Neural cell (in vitro differentiated cells): ENCODE measurements around the gene ZIC1. TPM values are rescaled to one million over a fixed set of nuclear protein-coding genes. Genes with fewer than 3 reads are reported as not detected.

ENCODE experiments used
- H2AFZ ChIP-seq: fragments of 200-600, 300-800 bp; sonication (generic), shearing (Covaris generic); 2 replicates; pipeline ENCODE4 v1.6.0; 2014; ENCODE audit warnings: low read depth, mild to moderate bottlenecking, antibody characterized with exemption, low read length, moderate library complexity
- H3F3A ChIP-seq: fragments of 200-600 bp; shearing (Covaris generic); 2 replicates; pipeline ENCODE4 v1.6.1; 2016; ENCODE audit warnings: mild to moderate bottlenecking, moderate library complexity, mixed read lengths, antibody characterized with exemption, low read length; ENCODE audit not compliant: insufficient read depth, poor library complexity, severe bottlenecking
- H3K27ac ChIP-seq: fragments of 200-600, 300-800 bp; sonication (generic), shearing (Covaris generic); 2 replicates; pipeline ENCODE4 v1.5.1; 2014; ENCODE audit warnings: mild to moderate bottlenecking, low read length, moderate library complexity
- H3K27me3 ChIP-seq: fragments of 300-800, 200-600 bp; sonication (generic), shearing (Covaris generic); 2 replicates; pipeline ENCODE4 v1.6.0; 2014; ENCODE audit warnings: mild to moderate bottlenecking, low read depth, low read length, moderate library complexity; ENCODE audit not compliant: insufficient read depth
- H3K36me3 ChIP-seq: fragments of 300-800, 200-600 bp; sonication (generic), shearing (Covaris generic); 2 replicates; pipeline ENCODE4 v1.5.1; 2014; ENCODE audit warnings: mild to moderate bottlenecking, antibody characterized with exemption, low read length, moderate library complexity; ENCODE audit not compliant: insufficient read depth
- H3K4me2 ChIP-seq: fragments of 300-800, 200-600 bp; sonication (generic), shearing (Covaris generic); 2 replicates; pipeline ENCODE4 v1.6.0; 2014; ENCODE audit warnings: mild to moderate bottlenecking, low read length
- H3K4me3 ChIP-seq: fragments of 300-800, 200-600 bp; sonication (generic), shearing (Covaris generic); 2 replicates; pipeline ENCODE4 v1.5.1; 2014; ENCODE audit warnings: mild to moderate bottlenecking, low read length, moderate library complexity
- H3K79me2 ChIP-seq: fragments of 200-600 bp; shearing (Covaris generic); replicated peaks from 2 replicates; pipeline ENCODE4 v1.6.0; 2014; ENCODE audit warnings: mild to moderate bottlenecking, low read length, moderate library complexity; ENCODE audit not compliant: insufficient read depth
- H3K9ac ChIP-seq: fragments of 300-800, 200-600 bp; sonication (generic), shearing (Covaris generic); 2 replicates; pipeline ENCODE4 v1.6.1; 2016; ENCODE audit warnings: mild to moderate bottlenecking, low read length, mixed read lengths
- H3K9me2 ChIP-seq: fragments of 200-600 bp; shearing (Covaris generic); 2 replicates; pipeline ENCODE4 v1.6.1; 2016; ENCODE audit warnings: mild to moderate bottlenecking, low read length, mixed read lengths; ENCODE audit not compliant: insufficient read depth
- H3K9me3 ChIP-seq: fragments of 200-600, 300-800 bp; sonication (generic), shearing (Covaris generic); 2 replicates; pipeline ENCODE4 v1.6.1; 2016; ENCODE audit warnings: mild to moderate bottlenecking, mixed run types, low read length, moderate library complexity, mixed read lengths
- H4K20me1 ChIP-seq: fragments of 200-600 bp; shearing (Covaris generic); 2 replicates; pipeline ENCODE4 v1.6.1; 2016; ENCODE audit warnings: mild to moderate bottlenecking, mixed run types; ENCODE audit not compliant: insufficient read depth
- EP300 ChIP-seq: fragments of 450-650 bp; conservative IDR thresholded peaks from 2 replicates; pipeline ENCODE4 v1.6.1; 2014; ENCODE audit warnings: antibody characterized with exemption, mild to moderate bottlenecking, moderate library complexity; ENCODE audit not compliant: poor library complexity, severe bottlenecking
- EZH2 ChIP-seq: fragments of 200-600, 300-800 bp; shearing (Covaris generic), sonication (generic); IDR thresholded peaks from 2 replicates; pipeline ENCODE4 v1.6.1; 2014; ENCODE audit warnings: antibody characterized with exemption, low read length, borderline replicate concordance, mild to moderate bottlenecking; ENCODE audit not compliant: insufficient read depth, poor library complexity, severe bottlenecking
- MXI1 ChIP-seq: fragments of 450-650 bp; conservative IDR thresholded peaks from 2 replicates; pipeline ENCODE4 v1.6.1; 2014; ENCODE audit warnings: antibody characterized with exemption, mild to moderate bottlenecking; ENCODE audit not compliant: poor library complexity, severe bottlenecking
- POLR2AphosphoS5 ChIP-seq: IDR thresholded peaks from 2 replicates; pipeline ENCODE4 v1.6.1; 2012
- RAD21 ChIP-seq: fragments of 450-650 bp; conservative IDR thresholded peaks from 2 replicates; pipeline ENCODE4 v1.6.1; 2014; ENCODE audit warnings: antibody characterized with exemption, mild to moderate bottlenecking, moderate library complexity
- SMC3 ChIP-seq: fragments of 450-650 bp; conservative IDR thresholded peaks from 2 replicates; pipeline ENCODE4 v1.6.1; 2014; ENCODE audit warnings: antibody characterized with exemption, mild to moderate bottlenecking, moderate library complexity; ENCODE audit not compliant: poor library complexity
- TAF1 ChIP-seq: IDR thresholded peaks from 2 replicates; pipeline ENCODE4 v1.6.1; 2012; ENCODE audit warnings: low read depth
- polyA plus RNA-seq: library from polyadenylated mRNA; depleted of rRNA; stranded (reverse); fragments of >200 nt; gene quantifications from 2 replicates; pipeline ENCODE4 v1.2.3, GENCODE V29; 2014
- TF ChIP-seq, protein P1 (sequence below): fragments of 450-650 bp; IDR thresholded peaks from 2 replicates; pipeline ENCODE4 v1.5.1; 2014; ENCODE audit warnings: antibody characterized with exemption, mild to moderate bottlenecking, moderate library complexity; ENCODE audit not compliant: poor library complexity, severe bottlenecking
- TF ChIP-seq, protein P2 (sequence below): IDR thresholded peaks from 2 replicates; pipeline ENCODE4 v1.6.1; 2012; ENCODE audit warnings: borderline replicate concordance

The ZIC1 gene
- polyA plus RNA-seq, 1 donor from 2014 or later, result 183 TPM

DNA sequence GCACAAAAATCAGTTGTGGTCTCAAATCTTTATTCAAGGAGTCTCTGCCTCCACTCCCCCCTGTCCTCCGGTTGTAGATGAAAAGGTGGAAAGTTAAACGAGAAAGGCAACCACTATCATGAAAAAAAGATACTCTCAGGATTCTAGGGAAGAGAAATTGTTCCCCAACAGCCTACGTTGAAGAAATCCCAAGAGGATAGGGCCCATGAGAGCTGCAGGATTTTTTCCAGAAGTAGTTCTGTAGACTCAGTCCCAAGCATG is 14.3 kb downstream of the ZIC1 start:
- Histone ChIP-seq H3K9me2 (no peaks in the 10 kb centered on the region), H3K9ac (no peak overlapping the region), H3K4me3 (peak overlapping the region; percentile 49), H3K27ac (peak overlapping the region; percentile 23), H2AFZ (no peak overlapping the region), H3K36me3 (no peaks in the 10 kb centered on the region), H3K9me3 (no peaks in the 10 kb centered on the region), H3K79me2 (peaks cover 83% of the 10 kb centered on the region), H3F3A (peaks cover 11% of the 10 kb centered on the region), H3K27me3 (peaks cover 73% of the 10 kb centered on the region), H4K20me1 (no peaks in the 10 kb centered on the region), H3K4me2 (peak overlapping the region; percentile 27)
- peak; percentile 21 for TF ChIP-seq POLR2AphosphoS5
- TF ChIP-seq, protein P1, sequence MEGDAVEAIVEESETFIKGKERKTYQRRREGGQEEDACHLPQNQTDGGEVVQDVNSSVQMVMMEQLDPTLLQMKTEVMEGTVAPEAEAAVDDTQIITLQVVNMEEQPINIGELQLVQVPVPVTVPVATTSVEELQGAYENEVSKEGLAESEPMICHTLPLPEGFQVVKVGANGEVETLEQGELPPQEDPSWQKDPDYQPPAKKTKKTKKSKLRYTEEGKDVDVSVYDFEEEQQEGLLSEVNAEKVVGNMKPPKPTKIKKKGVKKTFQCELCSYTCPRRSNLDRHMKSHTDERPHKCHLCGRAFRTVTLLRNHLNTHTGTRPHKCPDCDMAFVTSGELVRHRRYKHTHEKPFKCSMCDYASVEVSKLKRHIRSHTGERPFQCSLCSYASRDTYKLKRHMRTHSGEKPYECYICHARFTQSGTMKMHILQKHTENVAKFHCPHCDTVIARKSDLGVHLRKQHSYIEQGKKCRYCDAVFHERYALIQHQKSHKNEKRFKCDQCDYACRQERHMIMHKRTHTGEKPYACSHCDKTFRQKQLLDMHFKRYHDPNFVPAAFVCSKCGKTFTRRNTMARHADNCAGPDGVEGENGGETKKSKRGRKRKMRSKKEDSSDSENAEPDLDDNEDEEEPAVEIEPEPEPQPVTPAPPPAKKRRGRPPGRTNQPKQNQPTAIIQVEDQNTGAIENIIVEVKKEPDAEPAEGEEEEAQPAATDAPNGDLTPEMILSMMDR, result no peak

DNA sequence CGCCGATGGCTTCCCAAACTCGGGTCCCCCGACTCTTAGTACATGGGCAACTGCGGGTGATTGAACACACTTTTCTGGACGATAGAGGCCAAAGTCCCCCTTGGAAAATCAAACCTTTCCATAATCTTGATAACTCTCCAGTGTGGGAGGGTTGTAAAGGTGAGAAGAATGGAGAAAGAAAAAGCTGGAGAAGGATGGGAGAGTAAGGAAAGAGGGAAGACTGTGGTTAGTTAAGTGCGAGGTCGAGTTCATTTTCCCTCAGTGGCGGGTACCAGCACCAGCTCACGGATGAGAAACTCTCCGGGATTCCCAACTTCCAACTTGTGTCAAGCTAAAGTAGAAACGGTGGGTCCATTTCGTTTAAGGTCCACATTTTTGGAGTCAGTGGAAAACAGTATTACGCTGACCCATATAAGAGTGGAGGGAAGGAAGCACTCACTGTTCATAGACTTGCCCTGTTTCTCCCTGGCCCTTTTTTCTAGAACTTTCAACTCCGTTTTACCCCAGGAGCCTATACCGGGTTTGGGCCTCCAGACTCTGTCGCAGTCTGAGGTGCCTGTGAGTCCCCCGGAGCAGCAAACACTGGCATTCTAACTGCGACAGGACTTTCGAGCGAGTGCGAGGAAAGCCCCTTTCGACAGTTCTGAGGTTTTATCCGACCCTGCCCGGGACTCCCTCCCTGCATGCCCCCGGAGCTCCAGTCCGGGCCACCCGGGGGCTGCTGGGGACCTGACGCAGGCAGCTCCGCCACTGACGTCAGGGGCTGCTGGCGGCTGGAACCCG is 14.8 kb downstream of the ZIC1 start:
- no peaks in the 10 kb centered on the region for H3K9me3 ChIP-seq
- peaks cover 71% of the 10 kb centered on the region for H3K27me3 ChIP-seq
- peak overlapping the region; percentile 49 for H3K4me3 ChIP-seq
- no peak for TF ChIP-seq EZH2
- TF ChIP-seq, protein P2, sequence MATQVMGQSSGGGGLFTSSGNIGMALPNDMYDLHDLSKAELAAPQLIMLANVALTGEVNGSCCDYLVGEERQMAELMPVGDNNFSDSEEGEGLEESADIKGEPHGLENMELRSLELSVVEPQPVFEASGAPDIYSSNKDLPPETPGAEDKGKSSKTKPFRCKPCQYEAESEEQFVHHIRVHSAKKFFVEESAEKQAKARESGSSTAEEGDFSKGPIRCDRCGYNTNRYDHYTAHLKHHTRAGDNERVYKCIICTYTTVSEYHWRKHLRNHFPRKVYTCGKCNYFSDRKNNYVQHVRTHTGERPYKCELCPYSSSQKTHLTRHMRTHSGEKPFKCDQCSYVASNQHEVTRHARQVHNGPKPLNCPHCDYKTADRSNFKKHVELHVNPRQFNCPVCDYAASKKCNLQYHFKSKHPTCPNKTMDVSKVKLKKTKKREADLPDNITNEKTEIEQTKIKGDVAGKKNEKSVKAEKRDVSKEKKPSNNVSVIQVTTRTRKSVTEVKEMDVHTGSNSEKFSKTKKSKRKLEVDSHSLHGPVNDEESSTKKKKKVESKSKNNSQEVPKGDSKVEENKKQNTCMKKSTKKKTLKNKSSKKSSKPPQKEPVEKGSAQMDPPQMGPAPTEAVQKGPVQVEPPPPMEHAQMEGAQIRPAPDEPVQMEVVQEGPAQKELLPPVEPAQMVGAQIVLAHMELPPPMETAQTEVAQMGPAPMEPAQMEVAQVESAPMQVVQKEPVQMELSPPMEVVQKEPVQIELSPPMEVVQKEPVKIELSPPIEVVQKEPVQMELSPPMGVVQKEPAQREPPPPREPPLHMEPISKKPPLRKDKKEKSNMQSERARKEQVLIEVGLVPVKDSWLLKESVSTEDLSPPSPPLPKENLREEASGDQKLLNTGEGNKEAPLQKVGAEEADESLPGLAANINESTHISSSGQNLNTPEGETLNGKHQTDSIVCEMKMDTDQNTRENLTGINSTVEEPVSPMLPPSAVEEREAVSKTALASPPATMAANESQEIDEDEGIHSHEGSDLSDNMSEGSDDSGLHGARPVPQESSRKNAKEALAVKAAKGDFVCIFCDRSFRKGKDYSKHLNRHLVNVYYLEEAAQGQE, result no peak
- TF ChIP-seq, protein P1, result no peak
- TF ChIP-seq EP300, result no peak
- no peak for TF ChIP-seq SMC3
- no peak for TF ChIP-seq MXI1
- no peak for TF ChIP-seq TAF1
- TF ChIP-seq RAD21, result no peak
- no peak for TF ChIP-seq POLR2AphosphoS5
- H2AFZ ChIP-seq, result no peak overlapping the region
- no peaks in the 10 kb centered on the region for H3K36me3 ChIP-seq
- H3K9ac ChIP-seq, result no peak overlapping the region
- H4K20me1 ChIP-seq, result no peaks in the 10 kb centered on the region
- H3K79me2 ChIP-seq, result peaks cover 78% of the 10 kb centered on the region
- peak overlapping the region; percentile 23 for H3K27ac ChIP-seq
- no peaks in the 10 kb centered on the region for H3K9me2 ChIP-seq
- no peak overlapping the region for H3K4me2 ChIP-seq
- peaks cover 11% of the 10 kb centered on the region for H3F3A ChIP-seq
